ENCODE results near the gene MFN1. TPM values are rescaled to one million over a fixed set of nuclear protein-coding genes. Genes with fewer than 3 reads are reported as not detected.

MFN1 gene
- total RNA-seq, 1 experiment from 2014 or later = 45.2 TPM

GRCh38 chr3:179404307-179404706 is 56.8 kb downstream of the MFN1 start:
- H4K20me1 ChIP-seq (ENCODE audit: control insufficient read depth, insufficient read depth, insufficient read length) = no peaks in the 10 kb centered on the region
- peaks cover 2% of the 10 kb centered on the region; the same call in 1 of the 2 replicates for H3K4me1 ChIP-seq (ENCODE audit: insufficient read depth, low read length)
- H3K27me3 Mint-ChIP-seq (ENCODE audit: low read depth) = no peaks in the 10 kb centered on the region
- no peaks in the 10 kb centered on the region for H3K79me1 ChIP-seq (ENCODE audit: insufficient read depth, low read depth, low read length, poor library complexity, severe bottlenecking)
- no peaks in the 10 kb centered on the region for H3K27me3 ChIP-seq (ENCODE audit: insufficient read depth, low read length)
- H2BK120ac ChIP-seq (ENCODE audit: low read depth, low read length, poor library complexity, severe bottlenecking) = no peak overlapping the region
- H3K56ac ChIP-seq (ENCODE audit: insufficient read length, low read depth, low read length) = no peak overlapping the region
- H2BK5ac ChIP-seq (ENCODE audit: insufficient read length, low read length) = no peak overlapping the region
- no peak overlapping the region for H2AK5ac ChIP-seq (ENCODE audit: insufficient read length, low read length)
- no peak overlapping the region for H3K27ac ChIP-seq (ENCODE audit: insufficient read length, low read depth, low read length)
- no peak overlapping the region for H3K18ac ChIP-seq (ENCODE audit: insufficient read length, low read depth, low read length)
- TF ChIP-seq, protein P1, sequence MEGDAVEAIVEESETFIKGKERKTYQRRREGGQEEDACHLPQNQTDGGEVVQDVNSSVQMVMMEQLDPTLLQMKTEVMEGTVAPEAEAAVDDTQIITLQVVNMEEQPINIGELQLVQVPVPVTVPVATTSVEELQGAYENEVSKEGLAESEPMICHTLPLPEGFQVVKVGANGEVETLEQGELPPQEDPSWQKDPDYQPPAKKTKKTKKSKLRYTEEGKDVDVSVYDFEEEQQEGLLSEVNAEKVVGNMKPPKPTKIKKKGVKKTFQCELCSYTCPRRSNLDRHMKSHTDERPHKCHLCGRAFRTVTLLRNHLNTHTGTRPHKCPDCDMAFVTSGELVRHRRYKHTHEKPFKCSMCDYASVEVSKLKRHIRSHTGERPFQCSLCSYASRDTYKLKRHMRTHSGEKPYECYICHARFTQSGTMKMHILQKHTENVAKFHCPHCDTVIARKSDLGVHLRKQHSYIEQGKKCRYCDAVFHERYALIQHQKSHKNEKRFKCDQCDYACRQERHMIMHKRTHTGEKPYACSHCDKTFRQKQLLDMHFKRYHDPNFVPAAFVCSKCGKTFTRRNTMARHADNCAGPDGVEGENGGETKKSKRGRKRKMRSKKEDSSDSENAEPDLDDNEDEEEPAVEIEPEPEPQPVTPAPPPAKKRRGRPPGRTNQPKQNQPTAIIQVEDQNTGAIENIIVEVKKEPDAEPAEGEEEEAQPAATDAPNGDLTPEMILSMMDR (conservative IDR thresholded peaks at IDR 0.05) = no peak
- no CpG with 5 or more reads among the region's 2 CpGs for WGBS (ENCODE audit: extremely low coverage, insufficient read length, low lambda C conversion rate)
- H2BK20ac ChIP-seq (ENCODE audit: low read depth, low read length, poor library complexity, severe bottlenecking) = no peak overlapping the region
- H3K4me3 Mint-ChIP-seq = no peak overlapping the region
- H3K23me2 ChIP-seq (ENCODE audit: insufficient read length, low read depth, low read length, poor library complexity, severe bottlenecking) = no peaks in the 10 kb centered on the region
- H3K4ac ChIP-seq (ENCODE audit: low read depth, low read length) = no peak overlapping the region
- DNase-seq = no peak
- no peaks in the 10 kb centered on the region for H3K9me3 Mint-ChIP-seq
- H4K8ac ChIP-seq (replicated peaks; ENCODE audit: insufficient read length, low read depth, low read length) = no peak overlapping the region
- H3K36me3 Mint-ChIP-seq (ENCODE audit: insufficient read depth in 1 of 3, low read depth in 3 of 3) = peaks cover 3 to 10% (median 4%) of the 10 kb centered on the region in 3 experiments; a peak in 4 of 7 replicates
- H2AFZ ChIP-seq (ENCODE audit: low read length) = no peak overlapping the region
- H4K5ac ChIP-seq (ENCODE audit: insufficient read length, low read depth, low read length) = no peak overlapping the region
- H2BK12ac ChIP-seq (ENCODE audit: insufficient read length, low read depth, low read length) = no peak overlapping the region
- H3K4me1 Mint-ChIP-seq = peaks cover 34 to 40% of the 10 kb centered on the region in 2 experiments
- no peak overlapping the region for H3K9ac ChIP-seq (ENCODE audit: extremely low read depth, insufficient read length, low read length)
- H4K91ac ChIP-seq (ENCODE audit: insufficient read length, low read depth, low read length) = no peak overlapping the region
- H3K9me3 ChIP-seq (ENCODE audit: control insufficient read depth, low read depth, low read length) = no peaks in the 10 kb centered on the region
- H3T11ph ChIP-seq (ENCODE audit: low read length) = peak overlapping the region; percentile 60
- H3K79me2 ChIP-seq (ENCODE audit: insufficient read depth, low read length) = no peaks in the 10 kb centered on the region
- no peak overlapping the region for H3K4me2 ChIP-seq (ENCODE audit: insufficient read depth, insufficient read length, low read length)
- H3K14ac ChIP-seq (ENCODE audit: insufficient read depth, low read length) = no peak overlapping the region
- no peak overlapping the region for H3K23ac ChIP-seq (ENCODE audit: insufficient read length, low read depth, low read length)
- H3K27ac Mint-ChIP-seq = peak overlapping the region in 2 of 3 experiments; percentile 68 to 71; a peak in 4 of 7 replicates
- H2BK15ac ChIP-seq (ENCODE audit: low read depth, low read length) = no peak overlapping the region
